ENCODE measurements around the gene D2HGDH.

Gene D2HGDH

GRCh38 chr2:241816431-241817121, 82.1 kb downstream of the D2HGDH start:
- TF ChIP-seq POLR2AphosphoS5 (IDR thresholded peaks at IDR 0.05; ENCODE audit: low read depth, low read length) (no peak), TAF1 (IDR thresholded peaks at IDR 0.05; ENCODE audit: borderline replicate concordance, insufficient read depth, low read length) (no peak), FOXP2 (optimal IDR thresholded peaks at IDR 0.05; ENCODE audit: borderline replicate concordance, extremely low read depth, extremely low read length, insufficient read depth) (no peak), SIN3A (IDR thresholded peaks at IDR 0.05; ENCODE audit: borderline replicate concordance, insufficient read depth, low read length) (no peak)
- TF ChIP-seq, protein P1, sequence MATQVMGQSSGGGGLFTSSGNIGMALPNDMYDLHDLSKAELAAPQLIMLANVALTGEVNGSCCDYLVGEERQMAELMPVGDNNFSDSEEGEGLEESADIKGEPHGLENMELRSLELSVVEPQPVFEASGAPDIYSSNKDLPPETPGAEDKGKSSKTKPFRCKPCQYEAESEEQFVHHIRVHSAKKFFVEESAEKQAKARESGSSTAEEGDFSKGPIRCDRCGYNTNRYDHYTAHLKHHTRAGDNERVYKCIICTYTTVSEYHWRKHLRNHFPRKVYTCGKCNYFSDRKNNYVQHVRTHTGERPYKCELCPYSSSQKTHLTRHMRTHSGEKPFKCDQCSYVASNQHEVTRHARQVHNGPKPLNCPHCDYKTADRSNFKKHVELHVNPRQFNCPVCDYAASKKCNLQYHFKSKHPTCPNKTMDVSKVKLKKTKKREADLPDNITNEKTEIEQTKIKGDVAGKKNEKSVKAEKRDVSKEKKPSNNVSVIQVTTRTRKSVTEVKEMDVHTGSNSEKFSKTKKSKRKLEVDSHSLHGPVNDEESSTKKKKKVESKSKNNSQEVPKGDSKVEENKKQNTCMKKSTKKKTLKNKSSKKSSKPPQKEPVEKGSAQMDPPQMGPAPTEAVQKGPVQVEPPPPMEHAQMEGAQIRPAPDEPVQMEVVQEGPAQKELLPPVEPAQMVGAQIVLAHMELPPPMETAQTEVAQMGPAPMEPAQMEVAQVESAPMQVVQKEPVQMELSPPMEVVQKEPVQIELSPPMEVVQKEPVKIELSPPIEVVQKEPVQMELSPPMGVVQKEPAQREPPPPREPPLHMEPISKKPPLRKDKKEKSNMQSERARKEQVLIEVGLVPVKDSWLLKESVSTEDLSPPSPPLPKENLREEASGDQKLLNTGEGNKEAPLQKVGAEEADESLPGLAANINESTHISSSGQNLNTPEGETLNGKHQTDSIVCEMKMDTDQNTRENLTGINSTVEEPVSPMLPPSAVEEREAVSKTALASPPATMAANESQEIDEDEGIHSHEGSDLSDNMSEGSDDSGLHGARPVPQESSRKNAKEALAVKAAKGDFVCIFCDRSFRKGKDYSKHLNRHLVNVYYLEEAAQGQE (IDR thresholded peaks at IDR 0.05; ENCODE audit: insufficient read depth in 1 of 2, low read depth in 2 of 2, low read length in 2 of 2): no peak

GRCh38 chr2:241817126-241817820, 82.8 kb downstream of the D2HGDH start:
- TF ChIP-seq, protein P1 (IDR thresholded peaks at IDR 0.05; ENCODE audit: insufficient read depth in 1 of 2, low read depth in 2 of 2, low read length in 2 of 2): no peak; a peak in 1 of 4 replicates
- peak; percentile 39 for TF ChIP-seq FOXP2 (optimal IDR thresholded peaks at IDR 0.05; ENCODE audit: borderline replicate concordance, extremely low read depth, extremely low read length, insufficient read depth)

Measured in PFSK-1 (cell line).